ENCODE data around the gene TAS1R3.

Gene TAS1R3

DNA sequence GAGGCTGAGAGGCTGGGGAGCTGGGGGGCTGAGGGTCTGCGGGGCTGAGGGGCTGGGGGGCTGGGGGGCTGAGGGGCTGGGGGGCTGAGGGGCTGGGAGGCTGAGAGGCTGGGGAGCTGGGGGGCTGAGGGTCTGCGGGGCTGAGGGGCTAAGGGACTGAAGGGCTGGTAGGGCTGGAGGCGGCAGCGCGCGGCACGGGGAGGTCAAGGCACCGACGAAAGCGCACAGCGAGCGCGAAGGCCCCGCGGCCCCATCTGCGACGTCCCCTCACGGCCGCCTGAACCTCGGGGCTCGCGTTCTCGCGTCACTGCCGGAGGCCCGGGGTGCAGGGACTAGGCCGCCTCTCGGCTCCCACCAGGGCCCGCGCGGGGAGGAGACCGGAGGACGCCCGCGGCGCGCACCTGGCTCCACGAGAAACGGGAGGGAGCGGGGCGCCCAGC, 7.0 kb upstream of the TAS1R3 start:
- DNase-seq (ENCODE audit: low read depth in 2 of 2): no peak

- DNase-seq (ENCODE audit: low read depth in 2 of 2): peak; percentile 95 to 96
Measured at GRCh38 chr1:1324524-1325287, 6.4 kb upstream of the TAS1R3 start, which contains the start of the genes CPTP and INTS11. TSS of gene CPTP (plus strand) at chr1:1324802. CDS start at chr1:1326911, 2,109 bp downstream. TSS of gene INTS11 (minus strand) at chr1:1324660. CDS start at chr1:1324608, 52 bp downstream.

DNA sequence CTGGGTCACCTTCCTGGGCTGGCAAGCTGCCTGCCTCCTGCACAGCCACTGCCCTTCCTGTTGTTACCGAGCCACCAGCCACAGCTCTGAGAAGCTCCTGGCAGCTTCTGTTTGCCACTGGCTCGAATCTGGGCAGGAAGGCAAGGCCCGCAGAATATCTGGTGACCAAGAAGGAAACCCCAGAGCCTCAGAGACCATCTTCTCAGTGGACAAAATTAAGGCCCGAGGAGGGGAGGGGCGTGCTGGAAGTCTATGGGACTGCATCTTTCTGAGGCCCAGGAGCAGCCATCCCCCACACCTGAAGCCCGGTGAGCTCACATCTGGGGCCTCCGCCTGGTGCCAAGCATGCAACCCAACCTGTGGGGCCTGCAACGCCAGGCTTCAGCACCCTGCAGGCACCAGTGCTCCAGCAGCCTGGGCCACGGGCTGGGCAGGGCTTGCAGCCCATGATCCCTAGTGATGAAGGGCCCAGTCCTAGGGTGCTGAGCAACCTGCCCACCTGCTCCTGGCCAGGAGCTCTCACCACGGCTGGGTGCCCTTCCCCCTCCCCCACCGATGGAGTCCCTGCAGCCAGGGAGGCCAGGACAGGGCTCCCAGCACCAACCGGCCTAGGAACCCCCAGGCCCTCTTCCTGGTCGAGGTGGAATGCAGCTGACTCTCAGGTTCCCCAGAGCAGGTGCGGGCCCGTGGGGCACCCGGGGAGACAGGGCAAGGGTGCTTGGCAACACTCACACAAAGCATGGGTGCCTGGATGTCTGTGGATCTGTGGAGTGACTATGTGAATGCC, 5.6 kb upstream of the TAS1R3 start:
- no peak for DNase-seq (ENCODE audit: low read depth in 2 of 2)

DNA sequence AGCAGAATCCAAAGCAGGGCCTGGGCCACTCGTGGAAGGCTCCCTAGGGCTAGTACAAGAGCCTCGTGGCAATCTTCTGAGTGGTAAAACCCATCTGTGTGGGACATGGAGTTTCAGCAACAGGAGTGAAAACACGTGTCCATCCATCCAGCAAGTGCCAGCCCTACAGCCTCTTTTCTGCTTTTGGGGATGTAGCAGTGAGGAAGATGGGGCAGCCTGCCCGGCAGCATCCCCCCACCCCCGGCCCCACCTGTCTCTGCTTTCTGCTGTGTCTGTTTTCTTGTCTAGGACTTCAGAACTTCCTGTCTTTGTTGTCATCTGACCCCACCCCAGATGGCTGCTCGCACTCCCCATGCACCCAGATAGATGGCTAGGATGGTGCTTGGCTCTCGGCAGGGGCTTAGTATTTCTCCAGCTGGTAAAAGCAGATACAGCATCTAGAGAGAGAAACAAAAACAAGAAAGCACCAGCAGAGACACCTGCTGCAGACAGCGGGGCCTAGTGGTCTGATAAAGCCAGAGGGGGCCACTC, 4.9 kb upstream of the TAS1R3 start:
- no peak for DNase-seq (ENCODE audit: low read depth in 2 of 2)

- no peak for DNase-seq (ENCODE audit: low read depth in 2 of 2)
Measured at GRCh38 chr1:1327291-1327690, 3.8 kb upstream of the TAS1R3 start.

DNA sequence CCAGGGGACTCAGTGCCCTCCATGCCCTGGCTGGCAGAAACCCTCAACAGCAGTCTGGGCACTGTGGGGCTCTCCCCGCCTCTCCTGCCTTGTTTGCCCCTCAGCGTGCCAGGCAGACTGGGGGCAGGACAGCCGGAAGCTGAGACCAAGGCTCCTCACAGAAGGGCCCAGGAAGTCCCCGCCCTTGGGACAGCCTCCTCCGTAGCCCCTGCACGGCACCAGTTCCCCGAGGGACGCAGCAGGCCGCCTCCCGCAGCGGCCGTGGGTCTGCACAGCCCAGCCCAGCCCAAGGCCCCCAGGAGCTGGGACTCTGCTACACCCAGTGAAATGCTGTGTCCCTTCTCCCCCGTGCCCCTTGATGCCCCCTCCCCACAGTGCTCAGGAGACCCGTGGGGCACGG, 2.8 kb upstream of the TAS1R3 start:
- DNase-seq (ENCODE audit: low read depth in 2 of 2): no peak

DNA sequence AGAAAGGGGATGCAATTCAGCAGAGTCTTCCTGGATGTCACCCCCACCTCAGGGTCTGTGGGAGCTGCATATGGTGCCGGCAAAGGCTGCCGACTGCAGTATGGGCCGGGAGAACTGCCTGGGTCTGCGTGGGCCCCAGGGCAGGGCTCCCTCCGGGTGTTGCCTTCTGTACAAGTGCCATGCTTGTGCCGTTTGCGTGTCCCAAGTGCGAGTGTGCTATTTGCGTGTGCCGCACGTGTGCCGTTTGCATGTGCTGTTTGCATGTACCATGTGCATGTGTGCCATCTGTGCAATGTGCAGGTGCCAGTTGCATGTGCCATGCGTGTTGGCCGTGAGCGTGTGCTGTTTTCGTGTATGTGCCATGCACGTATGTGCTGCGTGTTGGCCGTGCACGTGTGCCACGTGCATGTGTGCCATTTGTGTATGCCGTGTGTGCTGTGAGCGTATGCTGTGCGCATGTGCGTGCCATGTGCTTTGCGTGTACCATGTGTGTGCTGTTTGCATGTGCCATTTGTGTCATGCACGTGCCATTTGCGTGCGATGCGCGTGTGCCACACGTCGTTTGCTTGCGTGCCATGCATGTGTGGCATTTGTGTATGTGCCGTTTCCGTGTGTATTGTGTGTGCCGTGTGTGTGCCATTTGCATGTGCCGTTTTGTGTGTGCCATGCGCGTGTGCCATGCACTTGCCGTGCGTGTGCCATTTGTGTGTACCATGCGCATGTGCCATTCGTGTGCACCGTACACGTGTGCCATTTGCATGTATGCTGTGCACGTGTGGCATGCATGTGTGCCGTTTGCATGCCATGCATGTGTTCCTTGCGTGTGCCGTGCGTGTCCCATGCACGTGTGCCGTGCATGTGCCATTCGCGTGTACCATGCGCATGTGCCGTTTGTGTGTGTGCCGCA, 1.5 kb upstream of the TAS1R3 start:
- no peak for DNase-seq (ENCODE audit: low read depth in 2 of 2)

- DNase-seq (ENCODE audit: low read depth in 2 of 2): no peak
Measured at GRCh38 chr1:1330366-1331067, 563 bp upstream of the TAS1R3 start.

DNA sequence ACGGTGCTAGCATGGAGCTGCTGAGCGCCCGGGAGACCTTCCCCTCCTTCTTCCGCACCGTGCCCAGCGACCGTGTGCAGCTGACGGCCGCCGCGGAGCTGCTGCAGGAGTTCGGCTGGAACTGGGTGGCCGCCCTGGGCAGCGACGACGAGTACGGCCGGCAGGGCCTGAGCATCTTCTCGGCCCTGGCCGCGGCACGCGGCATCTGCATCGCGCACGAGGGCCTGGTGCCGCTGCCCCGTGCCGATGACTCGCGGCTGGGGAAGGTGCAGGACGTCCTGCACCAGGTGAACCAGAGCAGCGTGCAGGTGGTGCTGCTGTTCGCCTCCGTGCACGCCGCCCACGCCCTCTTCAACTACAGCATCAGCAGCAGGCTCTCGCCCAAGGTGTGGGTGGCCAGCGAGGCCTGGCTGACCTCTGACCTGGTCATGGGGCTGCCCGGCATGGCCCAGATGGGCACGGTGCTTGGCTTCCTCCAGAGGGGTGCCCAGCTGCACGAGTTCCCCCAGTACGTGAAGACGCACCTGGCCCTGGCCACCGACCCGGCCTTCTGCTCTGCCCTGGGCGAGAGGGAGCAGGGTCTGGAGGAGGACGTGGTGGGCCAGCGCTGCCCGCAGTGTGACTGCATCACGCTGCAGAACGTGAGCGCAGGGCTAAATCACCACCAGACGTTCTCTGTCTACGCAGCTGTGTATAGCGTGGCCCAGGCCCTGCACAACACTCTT, 1.1 kb downstream of the TAS1R3 start:
- no peak for DNase-seq (ENCODE audit: low read depth in 2 of 2)

- DNase-seq (ENCODE audit: low read depth in 2 of 2): no peak
Measured at GRCh38 chr1:1332774-1333480, 1.8 kb downstream of the TAS1R3 start.

DNA sequence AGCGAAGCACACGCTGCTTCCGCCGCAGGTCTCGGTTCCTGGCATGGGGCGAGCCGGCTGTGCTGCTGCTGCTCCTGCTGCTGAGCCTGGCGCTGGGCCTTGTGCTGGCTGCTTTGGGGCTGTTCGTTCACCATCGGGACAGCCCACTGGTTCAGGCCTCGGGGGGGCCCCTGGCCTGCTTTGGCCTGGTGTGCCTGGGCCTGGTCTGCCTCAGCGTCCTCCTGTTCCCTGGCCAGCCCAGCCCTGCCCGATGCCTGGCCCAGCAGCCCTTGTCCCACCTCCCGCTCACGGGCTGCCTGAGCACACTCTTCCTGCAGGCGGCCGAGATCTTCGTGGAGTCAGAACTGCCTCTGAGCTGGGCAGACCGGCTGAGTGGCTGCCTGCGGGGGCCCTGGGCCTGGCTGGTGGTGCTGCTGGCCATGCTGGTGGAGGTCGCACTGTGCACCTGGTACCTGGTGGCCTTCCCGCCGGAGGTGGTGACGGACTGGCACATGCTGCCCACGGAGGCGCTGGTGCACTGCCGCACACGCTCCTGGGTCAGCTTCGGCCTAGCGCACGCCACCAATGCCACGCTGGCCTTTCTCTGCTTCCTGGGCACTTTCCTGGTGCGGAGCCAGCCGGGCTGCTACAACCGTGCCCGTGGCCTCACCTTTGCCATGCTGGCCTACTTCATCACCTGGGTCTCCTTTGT, 2.6 kb downstream of the TAS1R3 start:
- DNase-seq (ENCODE audit: low read depth in 2 of 2): no peak

DNA sequence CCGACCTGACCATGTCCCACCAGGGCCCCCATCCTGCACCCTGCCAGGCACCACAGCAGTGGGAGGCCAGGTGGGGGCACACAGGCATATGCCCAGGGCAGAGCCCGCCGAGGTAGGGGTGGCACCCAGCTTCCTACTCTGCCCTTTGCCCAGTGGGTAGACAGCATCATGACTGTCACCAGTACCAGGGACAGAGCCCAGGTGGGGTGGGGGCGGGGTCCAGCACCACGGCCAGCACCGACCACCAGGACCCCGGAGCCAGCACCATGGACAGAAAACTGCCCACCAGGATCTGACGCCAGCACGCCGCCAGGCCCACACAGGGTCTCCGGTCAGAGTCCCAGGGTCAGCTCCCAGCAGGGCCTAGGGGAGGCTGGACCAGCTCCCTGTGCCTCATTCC, 3.8 kb downstream of the TAS1R3 start:
- DNase-seq (ENCODE audit: low read depth in 2 of 2): no peak

- no peak for DNase-seq (ENCODE audit: low read depth in 2 of 2)
Measured at GRCh38 chr1:1335283-1335682, 4.2 kb downstream of the TAS1R3 start.

- no peak for DNase-seq (ENCODE audit: low read depth in 2 of 2)
Measured at GRCh38 chr1:1335792-1336248, 4.7 kb downstream of the TAS1R3 start.

GRCh38 chr1:1336446-1336845, 5.4 kb downstream of the TAS1R3 start:
- no peak for DNase-seq (ENCODE audit: low read depth in 2 of 2)

DNA sequence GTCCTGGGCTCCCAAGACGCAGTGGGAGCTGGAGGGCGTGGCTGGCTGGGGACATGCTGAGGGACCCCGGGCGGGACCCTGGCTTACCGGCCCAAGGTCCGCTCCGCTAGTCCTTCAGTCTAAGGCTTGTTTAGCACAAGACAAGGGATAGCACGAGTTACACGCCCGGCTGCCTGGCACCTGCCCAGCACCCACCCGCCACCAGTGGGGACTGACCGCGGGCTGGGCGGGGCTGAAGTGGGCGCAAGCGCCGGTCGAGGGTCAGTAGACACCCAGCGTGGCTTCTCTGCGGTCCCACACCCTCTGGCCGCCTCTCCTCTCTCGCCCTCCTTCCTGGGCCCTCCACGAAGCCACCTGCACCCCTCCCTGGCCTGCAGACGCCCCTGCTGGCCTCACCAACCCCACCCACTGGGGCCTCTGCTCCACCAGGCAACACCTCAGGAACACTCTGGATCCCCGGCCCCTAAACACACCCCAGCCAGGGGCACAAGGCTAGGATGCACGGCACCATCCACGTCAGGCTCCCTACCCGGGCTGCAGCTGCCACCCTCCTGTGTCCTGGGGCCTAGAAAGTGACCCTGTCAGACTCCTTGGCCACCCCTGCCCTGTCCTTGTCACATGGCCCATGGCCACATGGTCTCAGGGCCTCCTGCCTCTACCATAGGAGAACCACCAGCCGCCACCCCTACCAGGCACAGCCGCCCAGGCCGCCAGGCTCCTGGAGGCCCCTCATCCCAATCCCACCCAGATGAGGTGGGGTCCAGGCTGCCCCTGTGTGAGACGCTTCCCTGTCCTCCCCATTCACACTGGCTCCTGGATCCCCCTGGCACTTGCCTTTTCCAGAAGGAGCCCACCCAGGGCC, 6.1 kb downstream of the TAS1R3 start:
- no peak for DNase-seq (ENCODE audit: low read depth in 2 of 2)

DNA sequence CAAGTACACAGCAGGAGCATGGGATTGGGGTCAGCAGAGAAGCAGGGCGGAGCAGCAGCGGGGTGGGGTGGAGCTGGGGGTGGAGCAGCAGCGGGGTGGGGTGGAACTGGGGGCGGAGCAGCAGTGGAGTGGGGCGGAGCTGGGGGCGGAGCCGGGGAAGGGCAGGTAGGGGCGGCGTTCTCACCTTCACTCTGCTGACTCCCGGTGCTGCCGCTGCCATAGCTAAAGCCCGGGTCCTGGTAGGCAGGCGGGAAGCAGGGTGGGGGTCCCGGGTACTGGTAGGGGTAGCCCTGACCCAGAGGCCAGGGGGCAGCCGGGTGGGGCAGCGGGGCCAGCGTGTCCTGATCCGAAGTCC, 6.7 kb downstream of the TAS1R3 start:
- peak in 1 of 2 donors; percentile 51 for DNase-seq (ENCODE audit: low read depth in 2 of 2)

- no peak for DNase-seq (ENCODE audit: low read depth in 2 of 2)
Measured at GRCh38 chr1:1338278-1338677, 7.2 kb downstream of the TAS1R3 start.

Data from stimulated activated CD8-positive, alpha-beta memory T cell treated with anti-CD3 and anti-CD28 coated beads, Interleukin-2, amount 100 ng/mL, for 48 hours (primary cell).